ENCODE measurements around the gene KLK14. TPM values are rescaled to one million over a fixed set of nuclear protein-coding genes. Genes with fewer than 3 reads are reported as not detected.

Gene KLK14
- total and polyA plus RNA-seq, 2 experiments from 2014 or later, result 0.13 TPM; not detected in 1

DNA sequence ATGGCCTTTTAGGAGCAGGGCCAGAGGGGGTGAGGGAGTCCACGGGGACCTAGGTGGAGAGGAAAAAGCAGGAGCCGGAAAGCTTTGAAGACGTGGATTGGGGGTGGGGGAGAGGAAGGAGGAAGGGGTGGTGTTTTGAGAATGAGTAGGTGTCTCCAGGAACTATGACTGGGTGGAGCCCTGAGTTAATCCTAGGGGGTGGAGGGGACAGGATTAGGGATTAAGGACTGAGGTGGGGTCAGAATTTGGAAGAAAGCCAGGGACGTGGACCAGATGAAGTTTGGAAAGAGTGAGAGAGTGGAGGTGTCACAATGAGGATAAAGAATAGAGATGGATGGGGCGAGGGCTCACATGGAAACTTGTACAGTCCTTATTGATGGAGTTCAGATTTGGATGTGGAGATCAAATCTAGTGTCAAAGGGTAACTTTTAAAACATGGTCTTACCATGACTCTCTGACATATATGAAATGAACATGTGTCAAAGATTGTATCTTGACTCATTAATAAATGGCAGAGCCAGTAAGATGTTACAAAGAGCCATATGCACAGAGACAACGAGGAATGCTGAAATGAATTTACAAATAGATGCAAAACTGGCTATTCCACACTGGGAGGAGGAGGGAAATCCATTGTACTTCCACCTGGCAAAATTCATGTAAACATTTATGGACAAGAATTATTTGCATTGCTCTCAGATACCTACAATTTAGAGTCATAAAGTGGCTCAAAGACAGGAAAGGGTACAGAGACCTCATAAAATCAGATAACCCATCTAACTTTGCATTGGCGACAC, 16.1 kb downstream of the KLK14 start:
- H3K79me2 ChIP-seq, result no peaks in the 10 kb centered on the region
- no peak overlapping the region for H3K27ac ChIP-seq
- H2AFZ ChIP-seq, result no peak overlapping the region
- WGBS (ENCODE audit: low lambda C conversion rate, missing lambda C conversion rate), result 76% methylated on average over 7 of the region's 7 CpGs
- no peaks in the 10 kb centered on the region for H3K36me3 ChIP-seq (replicated peaks; ENCODE audit: insufficient read depth, low read depth)
- peaks cover 7% of the 10 kb centered on the region for H3K4me1 ChIP-seq (ENCODE audit: insufficient read depth)
- no peaks in the 10 kb centered on the region for H3K9me2 ChIP-seq (replicated peaks; ENCODE audit: insufficient read depth)
- no peak overlapping the region for H3K4me2 ChIP-seq
- H3K4me3 ChIP-seq, result no peak overlapping the region
- TF ChIP-seq EZH2 (IDR thresholded peaks at IDR 0.05; ENCODE audit: borderline replicate concordance) (no peak), CTCF (IDR thresholded peaks at IDR 0.05; ENCODE audit: poor library complexity) (no peak), EZH2phosphoT487 (IDR thresholded peaks at IDR 0.05; ENCODE audit: low read depth, severe bottlenecking, unreplicated experiment) (no peak)
- no peaks in the 10 kb centered on the region for H3K9me3 ChIP-seq (ENCODE audit: low read depth)
- DNase-seq (ENCODE audit: low spot score), result no peak
- H4K20me1 ChIP-seq (ENCODE audit: insufficient read depth, poor library complexity, severe bottlenecking), result no peaks in the 10 kb centered on the region
- no peaks in the 10 kb centered on the region for H3K27me3 ChIP-seq

- 14% methylated on average over 14 of the region's 25 CpGs for WGBS (ENCODE audit: low lambda C conversion rate, missing lambda C conversion rate)
- H2AFZ ChIP-seq, result peak overlapping the region; percentile 78
- H3K27ac ChIP-seq, result no peak overlapping the region
These were observed 17.3 kb downstream of the KLK14 start for GRCh38 chr19:51065221-51065960.

DNA sequence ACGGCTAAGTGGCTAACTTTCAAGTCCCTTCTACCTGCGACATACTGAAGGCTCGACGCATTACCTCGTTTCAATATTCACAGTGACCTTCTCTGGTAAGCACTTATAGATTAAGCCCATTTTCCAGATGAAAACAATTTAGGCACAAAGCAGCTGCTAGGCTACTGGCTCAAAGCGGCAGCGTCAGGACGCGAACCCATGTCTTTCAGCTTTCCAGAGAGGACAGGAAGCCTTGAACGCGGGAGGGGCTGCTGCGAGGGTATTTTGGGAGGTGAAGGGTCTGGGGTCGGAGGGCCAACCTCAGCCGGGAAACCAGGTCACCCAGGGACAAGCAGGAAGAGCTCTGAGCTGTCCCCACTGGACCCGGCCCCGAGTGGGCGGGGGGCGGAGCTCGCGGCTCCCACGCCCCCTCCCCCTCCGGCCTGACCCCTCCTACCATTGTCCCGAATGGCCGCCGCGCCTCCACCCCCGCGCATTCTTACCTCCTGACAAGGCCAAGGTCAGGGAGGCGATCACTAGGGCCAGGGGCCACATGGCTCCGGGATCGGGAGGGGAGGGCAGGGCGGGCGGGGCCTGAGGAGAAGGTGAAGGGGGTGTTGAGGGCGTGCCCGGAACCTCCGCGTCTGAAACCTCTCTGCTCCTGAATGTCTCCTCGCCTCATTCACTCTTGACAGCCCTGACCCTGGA, 18.0 kb downstream of the KLK14 start, which contains the start of gene KLK13:
TSS of gene KLK13 (minus strand) at position 559 of the 687 bp plus-strand sequence. CDS start at position 534, 25 bp downstream.
- H3K36me3 ChIP-seq (replicated peaks; ENCODE audit: insufficient read depth, low read depth), result no peaks in the 10 kb centered on the region
- H4K20me1 ChIP-seq (ENCODE audit: insufficient read depth, poor library complexity, severe bottlenecking), result no peaks in the 10 kb centered on the region
- peak; percentile 63 for DNase-seq (ENCODE audit: low spot score)
- no peaks in the 10 kb centered on the region for H3K27me3 ChIP-seq
- peak within 1 kb of the TSS; percentile 49 for H3K4me3 ChIP-seq
- TF ChIP-seq CTCF (IDR thresholded peaks at IDR 0.05; ENCODE audit: poor library complexity) (no peak), EZH2phosphoT487 (IDR thresholded peaks at IDR 0.05; ENCODE audit: low read depth, severe bottlenecking, unreplicated experiment) (no peak), EZH2 (IDR thresholded peaks at IDR 0.05; ENCODE audit: borderline replicate concordance) (no peak)
- no peaks in the 10 kb centered on the region for H3K79me2 ChIP-seq
- H3K27ac ChIP-seq, result no peak within 1 kb of the TSS
- 24% methylated on average over 29 of the region's 38 CpGs for WGBS (ENCODE audit: low lambda C conversion rate, missing lambda C conversion rate)
- H3K9me2 ChIP-seq (replicated peaks; ENCODE audit: insufficient read depth), result no peaks in the 10 kb centered on the region
- H3K4me1 ChIP-seq (ENCODE audit: insufficient read depth), result peaks cover 7% of the 10 kb centered on the region
- H3K4me2 ChIP-seq, result peak within 1 kb of the TSS; percentile 96
- H2AFZ ChIP-seq, result peak within 1 kb of the TSS; percentile 78
- H3K9me3 ChIP-seq (ENCODE audit: low read depth), result no peaks in the 10 kb centered on the region

More at GRCh38 chr19:51065221-51065960, 17.3 kb downstream of the KLK14 start:
- no peaks in the 10 kb centered on the region for H3K9me3 ChIP-seq (ENCODE audit: low read depth)
- no peaks in the 10 kb centered on the region for H4K20me1 ChIP-seq (ENCODE audit: insufficient read depth, poor library complexity, severe bottlenecking)
- no peaks in the 10 kb centered on the region for H3K9me2 ChIP-seq (replicated peaks; ENCODE audit: insufficient read depth)
- no peaks in the 10 kb centered on the region for H3K36me3 ChIP-seq (replicated peaks; ENCODE audit: insufficient read depth, low read depth)
- TF ChIP-seq CTCF (IDR thresholded peaks at IDR 0.05; ENCODE audit: poor library complexity) (no peak), EZH2 (IDR thresholded peaks at IDR 0.05; ENCODE audit: borderline replicate concordance) (no peak), EZH2phosphoT487 (IDR thresholded peaks at IDR 0.05; ENCODE audit: low read depth, severe bottlenecking, unreplicated experiment) (no peak)
- H3K4me3 ChIP-seq, result peak overlapping the region; percentile 49
- peaks cover 7% of the 10 kb centered on the region for H3K4me1 ChIP-seq (ENCODE audit: insufficient read depth)
- H3K4me2 ChIP-seq, result peak overlapping the region; percentile 96
- DNase-seq (ENCODE audit: low spot score), result no peak
- no peaks in the 10 kb centered on the region for H3K79me2 ChIP-seq
- no peaks in the 10 kb centered on the region for H3K27me3 ChIP-seq
